Activated CD8-positive, alpha-beta memory T cell treated with anti-CD3 and anti-CD28 coated beads, Interleukin-2, amount 50 U/mL, for 48 hours (primary cell): ENCODE data around the gene ZNF3.

Source experiments
- DNase-seq: peaks from one replicate; pipeline ENCODE4 v3.0.0-alpha.2; 2020

ZNF3 gene

DNA sequence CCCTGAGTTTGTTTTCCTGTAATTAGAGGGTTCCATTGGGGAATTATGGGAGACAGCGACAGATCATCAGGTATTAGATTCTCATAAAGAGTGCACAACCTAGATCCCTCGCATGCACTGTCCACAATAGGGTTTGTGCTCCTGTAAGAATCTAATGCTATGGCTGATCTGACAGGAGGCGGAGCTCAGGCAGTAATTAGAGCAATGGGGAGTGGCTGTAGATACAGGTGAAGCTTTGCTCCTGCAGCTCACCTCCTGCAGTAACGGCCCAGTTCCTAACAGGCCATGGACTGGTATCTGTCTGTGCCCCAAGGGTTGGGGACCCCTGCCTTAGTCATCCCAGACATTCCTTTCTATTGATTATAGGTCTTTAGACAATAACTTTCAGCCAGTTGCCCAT lies 32.8 kb downstream of the ZNF3 start:
- no peak for DNase-seq

DNA sequence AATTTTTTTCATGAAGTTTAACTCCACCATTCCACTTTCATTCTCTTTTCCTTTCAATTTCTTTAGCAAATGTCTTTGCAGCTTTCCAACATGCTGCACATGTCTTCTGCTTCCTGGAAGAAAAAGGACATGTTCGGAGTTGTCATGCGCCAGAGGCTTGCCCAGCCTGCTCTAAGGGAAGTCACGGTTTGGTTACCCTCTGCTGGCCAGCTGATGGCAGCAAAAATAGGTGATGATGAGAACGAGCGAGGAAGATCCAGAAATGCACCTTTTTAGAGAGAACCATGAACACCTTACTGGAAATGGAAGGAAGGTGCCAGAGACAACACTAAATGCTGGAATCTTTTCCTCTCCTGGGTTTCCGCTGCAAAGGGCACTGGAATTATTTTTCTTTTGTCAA lies 36.8 kb downstream of the ZNF3 start:
- DNase-seq = no peak

DNA sequence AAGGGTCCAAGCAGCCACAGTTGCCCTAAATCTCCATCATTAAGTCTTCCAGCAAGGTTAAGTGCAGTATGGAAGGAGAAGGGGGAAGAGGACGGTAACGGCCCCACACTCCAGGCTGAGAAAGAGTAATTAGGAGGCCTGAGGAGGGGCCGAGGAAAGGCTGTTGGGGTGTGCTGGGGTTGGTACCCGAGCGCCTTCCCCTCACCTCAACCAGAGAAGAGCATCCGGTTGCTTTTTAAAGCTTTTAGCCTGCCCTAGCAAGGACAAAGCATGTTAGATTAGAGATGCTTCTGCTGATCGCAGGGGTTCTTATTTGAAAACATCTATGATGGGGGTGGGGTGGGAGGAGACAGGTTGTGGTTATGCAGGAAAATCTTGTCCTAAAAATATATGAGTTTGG lies 40.9 kb downstream of the ZNF3 start:
- DNase-seq = no peak

DNA sequence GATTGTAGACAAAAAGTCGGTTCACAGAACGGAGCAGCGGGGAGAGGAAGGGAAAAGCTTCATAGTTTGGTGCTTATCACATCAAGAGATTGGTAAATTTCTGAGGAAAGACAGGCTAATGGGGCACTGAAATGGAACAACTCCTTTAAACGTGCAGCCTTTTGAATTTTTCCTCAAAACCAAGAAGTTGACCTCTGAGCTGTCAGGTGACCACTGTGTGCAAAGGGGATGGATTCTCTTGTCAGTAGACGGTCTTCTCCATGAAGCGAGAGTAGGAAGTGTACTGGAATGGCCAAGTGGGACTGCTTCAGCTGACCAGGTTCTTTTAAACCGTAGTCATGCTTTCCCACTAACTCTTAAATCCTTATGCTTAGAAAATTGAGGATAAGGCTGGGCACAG lies 43.2 kb downstream of the ZNF3 start:
- DNase-seq = no peak

DNA sequence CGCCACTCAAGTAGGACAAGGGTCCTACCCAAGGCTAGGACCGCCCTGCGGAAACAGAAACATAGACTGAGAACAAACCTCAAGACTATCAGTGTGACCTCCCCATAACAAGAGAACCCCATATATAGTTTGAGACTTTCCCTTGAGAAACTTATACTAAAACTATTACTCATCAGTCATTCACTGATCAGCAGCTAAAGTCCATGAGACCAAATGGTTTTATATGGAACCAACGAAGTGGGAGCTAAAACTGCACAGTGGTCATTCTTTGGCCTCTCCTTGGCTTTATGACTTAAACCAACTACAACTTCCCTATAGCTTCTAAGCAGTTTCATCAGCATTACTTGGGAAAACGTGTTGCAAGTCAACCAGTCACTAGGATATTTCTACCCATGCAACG lies 45.6 kb downstream of the ZNF3 start:
- no peak for DNase-seq

DNA sequence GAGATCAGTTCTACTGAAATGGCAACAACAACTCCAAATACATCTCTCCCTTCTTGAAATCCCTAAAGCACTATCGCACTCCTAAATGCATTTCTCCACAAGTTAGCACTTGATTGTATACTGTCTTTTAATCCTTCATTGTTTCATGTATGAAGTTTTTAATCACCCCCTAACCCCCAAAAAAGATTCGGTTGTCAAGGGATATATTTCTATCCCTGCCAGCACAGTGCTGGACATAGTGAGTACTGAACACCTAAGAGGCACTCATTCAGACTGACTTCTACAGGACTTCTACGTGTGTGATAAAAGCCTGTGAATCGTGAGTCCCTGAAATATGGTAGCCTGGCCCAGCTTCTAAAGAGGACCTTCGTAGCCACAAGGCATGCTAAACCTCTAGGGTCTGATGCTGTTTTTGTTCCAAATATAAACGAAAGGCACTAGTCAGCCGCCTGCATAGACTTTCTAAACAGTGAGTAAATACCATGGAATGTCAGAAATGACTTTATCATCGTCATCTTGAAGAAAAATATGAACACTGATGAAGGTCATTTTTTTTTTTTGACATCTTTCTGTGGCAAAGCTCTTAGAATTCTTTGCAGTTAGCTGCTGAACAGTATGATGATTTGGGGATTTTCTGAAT lies 46.5 kb downstream of the ZNF3 start:
- no peak for DNase-seq

DNA sequence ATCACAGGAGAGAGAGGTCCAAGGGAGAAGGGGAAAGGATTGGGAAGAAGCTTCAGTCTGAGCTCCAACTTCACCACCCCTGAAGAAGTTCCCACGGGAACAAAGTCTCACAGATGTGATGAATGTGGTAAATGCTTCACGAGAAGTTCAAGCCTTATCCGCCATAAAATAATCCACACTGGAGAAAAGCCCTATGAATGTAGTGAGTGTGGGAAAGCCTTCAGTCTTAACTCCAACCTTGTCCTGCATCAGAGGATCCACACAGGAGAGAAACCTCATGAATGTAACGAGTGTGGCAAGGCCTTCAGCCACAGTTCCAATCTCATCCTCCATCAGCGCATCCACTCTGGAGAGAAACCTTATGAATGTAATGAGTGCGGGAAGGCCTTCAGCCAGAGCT lies 48.0 kb downstream of the ZNF3 start:
- DNase-seq = no peak

GRCh38 chr7:100029596-100029995 lies 51.9 kb downstream of the ZNF3 start:
- no peak for DNase-seq

GRCh38 chr7:100027197-100027596 lies 54.3 kb downstream of the ZNF3 start:
- no peak for DNase-seq

DNA sequence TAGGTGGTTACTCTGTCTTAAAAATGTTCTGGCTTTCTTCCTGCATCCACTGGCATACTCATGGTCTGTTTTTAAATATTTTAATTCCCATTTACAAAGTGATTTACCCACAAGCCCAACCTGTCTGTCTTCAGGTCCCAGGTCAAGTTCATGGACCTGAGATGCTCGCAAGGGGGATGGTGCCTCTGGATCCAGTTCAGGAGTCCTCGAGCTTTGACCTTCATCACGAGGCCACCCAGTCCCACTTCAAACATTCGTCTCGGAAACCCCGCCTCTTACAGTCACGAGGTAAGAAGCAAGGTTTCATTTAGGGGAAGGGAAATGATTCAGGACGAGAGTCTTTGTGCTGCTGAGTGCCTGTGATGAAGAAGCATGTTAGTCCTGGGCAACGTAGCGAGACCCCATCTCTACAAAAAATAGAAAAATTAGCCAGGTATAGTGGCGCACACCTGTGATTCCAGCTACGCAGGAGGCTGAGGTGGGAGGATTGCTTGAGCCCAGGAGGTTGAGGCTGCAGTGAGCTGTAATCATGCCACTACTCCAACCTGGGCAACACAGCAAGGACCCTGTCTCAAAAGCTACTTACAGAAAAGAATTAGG lies 57.4 kb downstream of the ZNF3 start:
- DNase-seq = no peak

DNA sequence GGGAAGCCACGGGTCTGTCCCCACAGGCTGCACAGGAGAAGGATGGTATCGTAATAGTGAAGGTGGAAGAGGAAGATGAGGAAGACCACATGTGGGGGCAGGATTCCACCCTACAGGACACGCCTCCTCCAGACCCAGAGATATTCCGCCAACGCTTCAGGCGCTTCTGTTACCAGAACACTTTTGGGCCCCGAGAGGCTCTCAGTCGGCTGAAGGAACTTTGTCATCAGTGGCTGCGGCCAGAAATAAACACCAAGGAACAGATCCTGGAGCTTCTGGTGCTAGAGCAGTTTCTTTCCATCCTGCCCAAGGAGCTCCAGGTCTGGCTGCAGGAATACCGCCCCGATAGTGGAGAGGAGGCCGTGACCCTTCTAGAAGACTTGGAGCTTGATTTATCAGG lies 58.0 kb downstream of the ZNF3 start:
- no peak for DNase-seq

- no peak for DNase-seq
These were observed 58.9 kb downstream of the ZNF3 start for GRCh38 chr7:100022621-100023020.

- no peak for DNase-seq
These were observed 60.2 kb downstream of the ZNF3 start for GRCh38 chr7:100021297-100021696.
